Right ventricle myocardium inferior (tissue), 1 donor: ENCODE measurements around the gene P2RY11. TPM values are rescaled to one million over a fixed set of nuclear protein-coding genes. Genes with fewer than 3 reads are reported as not detected.

ENCODE experiments used
- ATAC-seq: fragments of 200-7000 bp; cut with Tn5 transposase; one replicate; pipeline ENCODE4 v1.9.1; 2020; ENCODE audit warnings: mild to moderate bottlenecking, moderate library complexity
- DNase-seq: peaks from one replicate; pipeline ENCODE4 v3.0.0; 2021; ENCODE audit errors: missing footprints
- intact Hi-C: fragments of 100-400 bp; cut with DNase I; formaldehyde crosslinking; loops from one replicate; pipeline ENCODE4 v1.11.0; 2022
- long read RNA-seq: library from polyadenylated mRNA; unstranded; transcript quantifications from one replicate; pipeline ENCODE4 v2.0.0, GENCODE V29; 2021
- total RNA-seq: library from RNA; stranded (reverse); fragmentation: NEBNext Ultra II Directional; extraction: Animal tissue kit (Norgen Biotek cat#: 25700); gene quantifications from one replicate; pipeline ENCODE4 v1.2.1, GENCODE V29; 2021
- donor health status: DM: no; HTN: yes; CAD: no; lungs with severe emphysema.

Gene P2RY11
- 4.5 TPM for total RNA-seq
- long read RNA-seq, partial matches to known transcripts, result 0 of 1 reads
- long read RNA-seq, other reads (novel, unspliced or antisense), result 1 of 1 reads

- intact Hi-C loops, result loop anchor here (10.0 kb wide), 1 partner anchor 283 kb away; no protein-coding TSS in a partner anchor
- ATAC-seq (no peak), DNase-seq (no peak)
Measured at GRCh38 chr19:10111405-10111811, at the start of gene P2RY11. P2RY11 (plus strand) TSS chr19:10111693; CDS start chr19:10111722, 29 bp downstream.

GRCh38 chr19:10061717-10062310 lies 49.7 kb upstream of the P2RY11 start:
- ATAC-seq (no peak), DNase-seq (no peak)
- intact Hi-C loops, result no loop called here

GRCh38 chr19:10068205-10068604 lies 43.3 kb upstream of the P2RY11 start:
- DNase-seq (no peak), ATAC-seq (no peak)
- intact Hi-C loops, result no loop called here

- no peak for DNase-seq
- no peak for ATAC-seq
- intact Hi-C loops, result no loop called here
Measured at GRCh38 chr19:10069046-10069445, 42.4 kb upstream of the P2RY11 start.

- ATAC-seq, result no peak
- intact Hi-C loops, result no loop called here
- no peak for DNase-seq
Measured at GRCh38 chr19:10070730-10071446, 40.6 kb upstream of the P2RY11 start.

GRCh38 chr19:10074153-10074552 lies 37.3 kb upstream of the P2RY11 start:
- no peak for DNase-seq

GRCh38 chr19:10076535-10076934 lies 35.0 kb upstream of the P2RY11 start:
- DNase-seq, result no peak
- ATAC-seq, result no peak
- intact Hi-C loops, result no loop called here

More at GRCh38 chr19:10074153-10074552, 37.3 kb upstream of the P2RY11 start:
- no peak for ATAC-seq
- intact Hi-C loops, result no loop called here

- DNase-seq (no peak), ATAC-seq (no peak)
- intact Hi-C loops, result no loop called here
Measured at GRCh38 chr19:10078329-10078728, 33.2 kb upstream of the P2RY11 start.

- intact Hi-C loops, result no loop called here
- ATAC-seq, result no peak
- no peak for DNase-seq
Measured at GRCh38 chr19:10079031-10079453, 32.5 kb upstream of the P2RY11 start.

GRCh38 chr19:10083911-10084310 lies 27.6 kb upstream of the P2RY11 start:
- DNase-seq (no peak), ATAC-seq (no peak)
- intact Hi-C loops, result no loop called here

- DNase-seq, result no peak
- intact Hi-C loops, result no loop called here
- ATAC-seq, result no peak
Measured at GRCh38 chr19:10084803-10085202, 26.7 kb upstream of the P2RY11 start.

- DNase-seq (peak; percentile 90), ATAC-seq (peak; percentile 91)
- intact Hi-C loops, result no loop called here
Measured at GRCh38 chr19:10085641-10086590, 25.6 kb upstream of the P2RY11 start, which contains the start of gene SHFL. SHFL (plus strand) TSS chr19:10086317; CDS start chr19:10086428, 111 bp downstream.

- intact Hi-C loops, result no loop called here
- DNase-seq (no peak), ATAC-seq (peak; percentile 26)
Measured at GRCh38 chr19:10086591-10087192, 24.8 kb upstream of the P2RY11 start.

GRCh38 chr19:10087296-10088061 lies 24.0 kb upstream of the P2RY11 start:
- intact Hi-C loops, result no loop called here
- ATAC-seq (no peak), DNase-seq (no peak)

GRCh38 chr19:10088949-10089554 lies 22.4 kb upstream of the P2RY11 start:
- no peak for DNase-seq
- no peak for ATAC-seq
- intact Hi-C loops, result no loop called here

GRCh38 chr19:10089801-10090375 lies 21.6 kb upstream of the P2RY11 start:
- intact Hi-C loops, result no loop called here
- no peak for ATAC-seq
- DNase-seq, result no peak

GRCh38 chr19:10091370-10091687 lies 20.2 kb upstream of the P2RY11 start:
- DNase-seq, result no peak
- no peak for ATAC-seq
- intact Hi-C loops, result no loop called here
